Stomach (tissue), 4 donors: ENCODE measurements around the gene ZFYVE9.

Experiments
- EP300 ChIP-seq: sonication (generic); formaldehyde crosslinking; IDR thresholded peaks from one replicate; pipeline ENCODE4 v1.6.1; 2017; ENCODE audit warnings: antibody characterized with exemption
- POLR2A ChIP-seq, 4 donors: fragments of 450-650 bp; IDR thresholded peaks; one replicate each; pipeline ENCODE4 v1.6.1; 2016; ENCODE audit warnings: antibody characterized with exemption in 4 of 4, control low read depth in 2 of 4, mild to moderate bottlenecking in 1 of 4, moderate library complexity in 1 of 4
- TF ChIP-seq, protein P1 (sequence below), 7 experiments: fragments of 450-650 bp in 4 of 7; fragments of 200-600 bp in 3 of 7; sonication (generic) in 3 of 7; IDR thresholded peaks; one replicate each; pipeline ENCODE4 v1.5.1; 2016 to 2019; ENCODE audit warnings: antibody characterized with exemption in 7 of 7, control low read depth in 2 of 7, mild to moderate bottlenecking in 1 of 7

DNA sequence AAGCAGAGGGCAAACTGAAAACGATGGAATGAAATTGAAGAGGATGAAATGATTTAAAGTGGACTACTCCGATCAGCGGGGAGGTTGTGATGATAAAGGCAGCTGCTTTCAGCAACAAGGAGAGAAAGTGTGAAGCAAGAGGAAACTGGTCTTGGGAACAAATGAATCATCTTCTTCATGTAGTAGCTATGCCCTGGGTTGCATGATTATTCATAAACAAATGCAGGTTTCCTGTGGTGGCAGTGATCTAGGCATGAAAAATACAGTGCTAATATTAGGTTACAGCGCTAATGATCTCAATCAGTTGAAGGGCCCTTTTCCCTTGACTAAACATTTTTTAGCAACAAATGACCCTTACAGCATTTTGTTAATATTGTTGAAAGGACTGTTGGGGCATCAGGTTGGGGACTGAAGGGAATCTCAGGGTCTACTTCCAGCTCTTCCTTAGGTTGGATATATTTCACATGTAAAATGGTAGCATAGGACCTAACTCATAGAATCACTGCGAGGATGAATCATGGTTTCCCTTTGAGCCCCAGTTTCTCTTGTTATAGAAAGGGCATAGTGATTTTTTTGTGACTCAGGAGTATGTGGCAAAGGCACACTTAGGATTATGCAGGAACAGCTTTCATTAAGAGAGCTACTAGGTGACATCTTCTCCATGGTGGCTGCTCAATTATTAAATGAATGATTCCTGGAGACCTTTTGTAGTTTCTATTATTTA lies 1.9 kb upstream of the ZFYVE9 start:
- TF ChIP-seq, protein P1, sequence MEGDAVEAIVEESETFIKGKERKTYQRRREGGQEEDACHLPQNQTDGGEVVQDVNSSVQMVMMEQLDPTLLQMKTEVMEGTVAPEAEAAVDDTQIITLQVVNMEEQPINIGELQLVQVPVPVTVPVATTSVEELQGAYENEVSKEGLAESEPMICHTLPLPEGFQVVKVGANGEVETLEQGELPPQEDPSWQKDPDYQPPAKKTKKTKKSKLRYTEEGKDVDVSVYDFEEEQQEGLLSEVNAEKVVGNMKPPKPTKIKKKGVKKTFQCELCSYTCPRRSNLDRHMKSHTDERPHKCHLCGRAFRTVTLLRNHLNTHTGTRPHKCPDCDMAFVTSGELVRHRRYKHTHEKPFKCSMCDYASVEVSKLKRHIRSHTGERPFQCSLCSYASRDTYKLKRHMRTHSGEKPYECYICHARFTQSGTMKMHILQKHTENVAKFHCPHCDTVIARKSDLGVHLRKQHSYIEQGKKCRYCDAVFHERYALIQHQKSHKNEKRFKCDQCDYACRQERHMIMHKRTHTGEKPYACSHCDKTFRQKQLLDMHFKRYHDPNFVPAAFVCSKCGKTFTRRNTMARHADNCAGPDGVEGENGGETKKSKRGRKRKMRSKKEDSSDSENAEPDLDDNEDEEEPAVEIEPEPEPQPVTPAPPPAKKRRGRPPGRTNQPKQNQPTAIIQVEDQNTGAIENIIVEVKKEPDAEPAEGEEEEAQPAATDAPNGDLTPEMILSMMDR (IDR thresholded peaks at IDR 0.05) = no peak
- no peak for TF ChIP-seq POLR2A (IDR thresholded peaks at IDR 0.05)
- no peak for TF ChIP-seq EP300
